OCI-M2 (cell line): Measurements from ENCODE around the gene SMIM13.

Source experiments
- DNase-seq: peaks from one replicate; lab custom pipeline; 2025; ENCODE audit not compliant: unreplicated experiment; lab: John Stamatoyannopoulos, UW

The SMIM13 gene

DNA sequence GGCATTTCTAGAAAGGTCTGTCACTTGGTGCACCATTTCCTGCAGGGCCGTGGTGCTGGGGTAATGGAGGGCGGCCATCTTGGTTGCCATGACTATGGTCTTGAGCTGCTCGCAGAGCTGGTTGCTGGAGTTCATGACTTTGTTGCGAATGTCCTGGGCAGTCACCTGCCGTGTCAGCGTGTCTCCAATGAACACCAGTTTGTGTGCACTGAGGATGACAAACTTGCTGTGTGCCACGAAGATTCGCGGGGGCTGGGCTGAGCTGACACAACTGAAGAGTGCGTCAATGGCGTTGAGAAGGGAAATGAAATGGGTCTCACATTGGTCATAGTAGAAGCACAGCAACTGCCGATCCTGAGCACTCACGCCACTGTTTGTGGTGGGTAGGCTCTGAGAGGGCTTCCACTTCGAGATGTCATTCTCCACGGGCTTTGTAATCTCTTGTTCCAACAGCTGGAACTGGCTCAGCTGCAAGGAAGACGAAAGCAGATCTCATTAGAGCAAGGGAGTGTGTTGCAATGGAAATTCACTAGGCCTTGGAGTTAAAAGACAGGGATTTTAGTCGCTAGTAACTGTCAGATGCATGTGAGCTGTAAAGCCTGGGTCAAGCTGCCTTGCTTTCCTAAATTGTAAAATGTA lies 91.7 kb downstream of the SMIM13 start:
- DNase-seq, result no peak

DNA sequence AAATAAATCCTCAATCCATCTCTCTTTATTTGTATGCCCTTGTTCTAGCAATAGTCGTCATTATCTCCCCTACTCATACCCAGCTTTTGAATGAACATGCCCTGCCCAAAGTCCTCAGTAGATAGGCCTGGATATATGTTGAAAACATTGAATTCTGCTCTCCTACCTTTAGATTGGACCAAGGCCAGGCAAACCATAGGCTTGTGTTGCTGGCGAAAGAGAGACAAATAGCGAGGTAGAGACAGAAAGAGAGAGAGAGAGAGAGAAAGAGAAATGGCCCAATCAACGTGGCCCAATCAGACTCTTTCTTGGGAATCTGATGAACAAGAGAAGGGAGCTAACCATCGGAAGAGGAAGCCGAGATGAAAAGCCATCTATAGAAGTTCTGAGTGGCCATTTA lies 93.7 kb downstream of the SMIM13 start:
- DNase-seq, result no peak
